HEK293T (cell line): ENCODE data around the gene CBLN2.

Experiments used
- ARNT ChIP-seq: fragments of 450-650 bp; IDR thresholded peaks from 2 replicates; pipeline ENCODE4 v1.6.1; 2017; ENCODE audit warnings: mild to moderate bottlenecking
- BHLHE40 ChIP-seq: fragments of 450-650 bp; IDR thresholded peaks from 2 replicates; pipeline ENCODE4 v1.6.1; 2016; ENCODE audit warnings: mild to moderate bottlenecking, moderate library complexity, borderline replicate concordance
- CTBP1 ChIP-seq: fragments of 450-650 bp; IDR thresholded peaks from 2 replicates; pipeline ENCODE4 v1.6.1; 2016; ENCODE audit warnings: borderline replicate concordance
- ELF4 ChIP-seq: fragments of 450-650 bp; IDR thresholded peaks from 2 replicates; pipeline ENCODE4 v1.6.1; 2017; ENCODE audit warnings: antibody characterized with exemption
- FOXA1 ChIP-seq: fragments of 450-650 bp; IDR thresholded peaks from 2 replicates; pipeline ENCODE4 v1.6.1; 2016; ENCODE audit warnings: mild to moderate bottlenecking
- FOXK2 ChIP-seq: fragments of 450-650 bp; IDR thresholded peaks from 2 replicates; pipeline ENCODE4 v1.6.1; 2016; ENCODE audit warnings: mild to moderate bottlenecking
- HDGF ChIP-seq: fragments of 450-650 bp; IDR thresholded peaks from 2 replicates; pipeline ENCODE4 v1.6.1; 2017; ENCODE audit warnings: antibody characterized with exemption, borderline replicate concordance
- L3MBTL2 ChIP-seq: fragments of 450-650 bp; conservative IDR thresholded peaks from 2 replicates; pipeline ENCODE4 v1.6.1; 2016; ENCODE audit warnings: mild to moderate bottlenecking
- LEF1 ChIP-seq: fragments of 450-650 bp; IDR thresholded peaks from 2 replicates; pipeline ENCODE4 v1.6.1; 2017; ENCODE audit warnings: mild to moderate bottlenecking, borderline replicate concordance
- NFRKB ChIP-seq: fragments of 450-650 bp; IDR thresholded peaks from 2 replicates; pipeline ENCODE4 v1.6.1; 2016; ENCODE audit warnings: mild to moderate bottlenecking, moderate library complexity
- PKNOX1 ChIP-seq: fragments of 450-650 bp; IDR thresholded peaks from 2 replicates; pipeline ENCODE4 v1.6.1; 2016
- ZNF384 ChIP-seq: fragments of 450-650 bp; IDR thresholded peaks from 2 replicates; pipeline ENCODE4 v1.6.1; 2016

GRCh38 chr18:72542342-72542741 is 1.8 kb downstream of the CBLN2 start:
- TF ChIP-seq ZNF384: no peak
- TF ChIP-seq L3MBTL2: no peak
- no peak for TF ChIP-seq BHLHE40
- TF ChIP-seq ARNT: no peak
- no peak for TF ChIP-seq NFRKB
- TF ChIP-seq PKNOX1: no peak
- no peak for TF ChIP-seq CTBP1
- TF ChIP-seq LEF1: no peak
- no peak for TF ChIP-seq FOXK2
- no peak for TF ChIP-seq ELF4
- TF ChIP-seq HDGF: no peak
- no peak for TF ChIP-seq FOXA1
